SKM-1 (cell line): ENCODE results near the gene GLCCI1.

Experiments
- DNase-seq: peaks from one replicate; lab custom pipeline; 2025; ENCODE audit not compliant: unreplicated experiment; lab: John Stamatoyannopoulos, UW

The GLCCI1 gene

DNA sequence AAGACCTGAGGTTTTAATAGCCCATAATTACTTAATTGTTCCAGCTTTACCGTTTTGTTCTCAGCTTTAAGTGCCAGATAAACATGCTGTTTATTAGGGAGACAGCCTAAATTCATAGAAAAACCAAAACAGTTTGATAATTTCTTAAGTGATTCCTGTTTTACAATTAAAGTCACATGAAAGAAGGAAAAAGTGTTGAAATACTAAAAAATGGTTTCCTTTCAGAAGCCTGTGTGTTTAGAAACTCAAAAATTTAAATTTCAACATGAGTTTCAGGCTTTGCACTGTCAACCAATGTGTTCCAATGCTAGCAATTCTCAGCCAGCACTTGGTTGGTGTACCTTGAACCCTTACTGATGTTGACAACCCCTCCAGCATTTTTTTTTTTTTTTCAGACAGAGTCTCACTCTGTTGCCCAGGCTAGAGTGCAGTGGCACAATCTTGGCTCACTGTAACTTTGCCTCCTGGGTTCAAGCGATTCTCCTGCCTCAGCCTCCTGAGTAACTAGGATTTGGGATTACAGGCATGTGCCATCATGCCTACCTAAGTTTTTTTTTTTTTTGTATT is 158.1 kb downstream of the GLCCI1 start:
- DNase-seq = no peak

GRCh38 chr7:8128449-8129317 is 160.1 kb downstream of the GLCCI1 start:
- no peak for DNase-seq

- no peak for DNase-seq
Observed at GRCh38 chr7:8129318-8129659, 160.7 kb downstream of the GLCCI1 start.

DNA sequence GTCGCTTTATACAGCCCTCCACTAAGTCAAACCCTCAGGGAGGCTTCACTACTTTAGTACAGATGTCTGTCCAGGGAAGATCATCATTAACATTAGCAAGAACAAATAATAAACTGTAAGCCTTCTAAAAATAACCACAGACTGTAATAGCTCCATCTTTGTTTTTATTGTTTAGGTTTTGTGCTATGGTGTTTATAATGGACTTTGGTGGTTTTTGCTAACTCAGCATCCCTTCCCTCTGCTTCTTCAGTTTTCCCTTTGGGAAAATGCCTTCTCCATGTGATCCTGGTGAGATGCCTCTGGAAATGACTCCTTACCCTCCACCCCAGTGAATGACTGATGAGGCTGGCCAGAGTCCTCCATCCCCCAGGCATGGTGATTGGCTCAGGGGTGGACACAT is 162.1 kb downstream of the GLCCI1 start:
- DNase-seq = no peak

DNA sequence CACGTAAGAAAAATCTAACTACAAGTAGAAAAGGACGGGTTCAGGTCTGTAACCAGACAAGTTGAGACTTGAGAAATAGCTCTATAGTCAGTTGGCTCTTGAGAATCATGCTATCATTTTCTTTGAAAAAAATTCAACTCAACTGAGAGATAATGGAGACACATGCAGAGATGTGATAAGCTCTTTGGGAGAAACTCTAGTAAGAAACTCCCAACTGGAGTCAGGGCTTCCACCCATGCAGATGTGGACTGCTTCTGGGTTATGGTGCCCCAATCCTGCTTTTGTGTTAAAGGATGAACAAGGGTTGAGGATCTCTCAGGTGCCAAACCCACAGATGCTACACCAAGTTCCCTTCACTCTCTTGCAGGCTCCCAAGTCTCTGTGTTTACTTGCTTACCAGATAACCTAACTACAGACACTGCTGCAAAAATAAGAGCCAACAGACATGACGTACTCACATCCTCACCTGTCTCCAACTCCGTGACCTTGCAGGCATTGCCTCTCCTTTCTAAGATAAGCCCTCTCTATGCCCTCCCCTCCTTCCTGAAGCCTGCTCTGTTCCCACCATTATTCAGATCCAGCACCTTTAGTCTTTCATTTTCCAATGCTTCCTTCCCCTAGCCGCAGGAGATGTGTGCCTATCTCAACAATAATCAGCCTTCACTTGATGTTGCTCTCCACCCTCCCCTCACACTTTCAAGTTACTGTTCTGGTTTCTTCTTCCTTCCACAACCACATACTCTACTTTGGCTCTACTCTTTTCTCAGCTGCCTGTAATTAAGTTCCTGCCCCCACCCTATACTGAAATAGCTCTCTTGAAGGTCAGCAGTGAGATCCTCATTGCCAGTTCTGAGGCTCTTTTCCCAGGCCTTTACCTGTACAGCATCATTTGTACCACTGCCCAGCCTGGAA is 163.4 kb downstream of the GLCCI1 start:
- no peak for DNase-seq

DNA sequence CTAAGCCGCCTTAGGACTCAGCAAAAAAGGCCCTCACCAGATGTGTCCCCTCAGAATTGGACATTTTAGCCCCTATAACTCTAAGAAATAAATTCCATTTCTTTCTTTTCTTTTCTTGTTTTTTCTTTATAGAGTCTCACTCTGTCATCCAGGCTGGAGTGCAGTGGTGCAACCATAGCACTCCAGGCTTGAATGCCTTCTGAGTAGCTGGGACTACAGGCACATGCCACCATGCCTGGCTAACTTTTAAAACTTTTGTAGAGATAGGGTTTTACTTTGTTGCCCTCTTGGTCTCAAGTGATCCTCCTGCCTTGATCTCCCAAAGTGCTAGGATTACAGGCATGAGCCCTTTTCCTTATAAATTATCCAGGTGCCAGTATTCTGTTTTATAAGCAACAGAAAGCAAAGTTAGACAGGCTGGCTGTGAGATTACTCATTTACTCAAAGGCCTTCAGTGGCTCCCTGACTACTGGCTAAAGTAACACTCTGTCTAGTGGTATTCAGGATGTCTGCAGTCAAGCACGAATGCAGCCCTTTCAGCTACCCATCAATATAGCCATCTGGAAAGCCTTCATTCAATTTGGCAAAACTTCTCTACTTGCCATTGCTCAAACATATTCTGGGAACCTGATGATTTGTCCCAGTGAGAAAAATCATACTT is 164.7 kb downstream of the GLCCI1 start:
- no peak for DNase-seq

DNA sequence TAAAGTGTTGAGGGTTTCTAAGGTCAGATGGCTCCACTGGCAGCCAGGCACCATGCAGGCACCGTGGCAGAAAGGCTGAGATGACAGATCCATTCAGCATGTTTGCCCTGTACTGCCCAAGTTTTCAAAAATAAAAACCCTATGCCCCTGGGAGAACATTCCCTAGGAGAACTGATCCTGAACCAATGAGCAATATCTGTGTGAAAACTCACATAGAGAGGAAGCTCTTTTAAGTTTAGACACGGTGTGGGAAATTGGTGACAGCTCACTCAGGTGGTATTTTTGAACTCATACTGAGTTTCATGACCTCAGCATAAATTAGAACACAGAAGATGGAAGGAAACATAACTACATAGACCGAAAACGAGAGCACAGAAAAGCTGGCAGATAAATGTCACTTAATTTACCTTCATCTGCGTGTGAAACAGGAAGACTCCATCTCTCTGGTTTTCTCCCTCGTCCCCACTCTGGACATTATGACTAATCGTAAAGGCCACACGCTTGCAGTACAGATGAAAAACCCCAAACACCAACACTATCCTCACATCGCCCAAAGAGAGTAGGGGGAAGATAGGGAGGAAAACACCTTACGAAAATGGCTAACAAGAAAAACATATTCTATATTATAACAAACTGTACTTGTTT is 165.6 kb downstream of the GLCCI1 start:
- no peak for DNase-seq

DNA sequence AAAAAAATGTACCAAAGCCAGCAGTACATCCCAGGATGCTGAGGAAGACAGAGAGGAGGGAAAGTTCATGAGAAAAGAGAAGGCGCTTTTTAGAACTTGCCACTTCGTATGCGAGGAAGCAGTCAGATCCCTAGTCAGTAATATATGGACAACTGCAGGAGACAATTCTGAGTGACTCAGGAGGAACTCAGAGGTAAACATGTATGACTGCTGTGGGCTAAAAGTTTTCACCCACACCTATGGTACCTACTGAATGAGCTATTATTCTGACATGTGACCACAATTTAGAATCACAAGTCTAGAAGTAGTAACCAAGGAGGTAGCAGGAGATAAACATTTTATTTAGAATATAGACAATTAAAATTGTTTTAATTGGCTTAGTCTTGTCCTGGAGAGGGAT is 166.8 kb downstream of the GLCCI1 start:
- DNase-seq = no peak

DNA sequence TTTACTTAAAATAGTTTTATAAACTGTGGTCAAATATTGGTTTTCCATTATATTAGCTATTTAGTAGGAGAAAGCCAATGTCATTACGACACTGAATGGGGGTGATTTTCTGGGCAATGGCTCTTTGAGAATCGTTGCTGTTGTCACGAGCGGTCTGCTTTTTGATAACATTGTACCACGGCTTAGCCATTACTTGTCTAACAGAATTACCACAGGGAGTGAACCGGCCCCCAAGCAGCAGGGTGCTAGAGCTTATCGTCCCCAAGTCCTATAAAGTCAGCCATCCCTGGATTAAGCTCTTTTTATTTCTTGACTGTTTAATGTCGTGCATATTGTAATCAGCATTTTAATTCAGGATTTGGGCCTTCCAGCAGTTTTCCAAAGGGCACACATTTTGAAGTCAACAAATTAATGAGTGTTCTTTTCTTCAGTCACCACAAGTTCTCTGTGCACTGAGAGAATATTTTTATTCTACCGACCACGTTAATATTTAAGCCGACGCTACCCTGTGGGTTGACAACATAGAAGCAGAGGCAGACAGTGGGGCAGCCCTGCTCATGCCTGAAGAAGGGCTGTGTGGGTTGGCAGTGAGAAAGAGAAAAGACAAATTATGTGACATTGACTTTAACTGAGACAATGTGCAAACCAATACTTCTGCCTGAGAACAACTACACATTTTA is 167.6 kb downstream of the GLCCI1 start:
- DNase-seq = no peak
